D341Med (cell line): ENCODE results near the gene TRIM9.

Experiments used
- DNase-seq: peaks from one replicate; pipeline ENCODE4 v3.0.0; 2012; ENCODE audit warnings: low spot score

TRIM9 gene

GRCh38 chr14:51094901-51095853 is at the start of gene TRIM9:
TRIM9 (minus strand) TSS chr14:51095105; CDS start chr14:51094939, 166 bp downstream.
- peak; percentile 99 for DNase-seq

- DNase-seq = no peak
Measured at GRCh38 chr14:51140856-51141255, 46.0 kb upstream of the TRIM9 start.

- no peak for DNase-seq
Measured at GRCh38 chr14:51140338-51140737, 45.4 kb upstream of the TRIM9 start.

- no peak for DNase-seq
Measured at GRCh38 chr14:51139121-51139681, 44.3 kb upstream of the TRIM9 start.

GRCh38 chr14:51138404-51139103 is 43.6 kb upstream of the TRIM9 start:
- no peak for DNase-seq

- no peak for DNase-seq
Measured at GRCh38 chr14:51131516-51131915, 36.6 kb upstream of the TRIM9 start.

GRCh38 chr14:51129130-51129529 is 34.2 kb upstream of the TRIM9 start:
- DNase-seq = no peak

GRCh38 chr14:51124029-51124428 is 29.1 kb upstream of the TRIM9 start:
- no peak for DNase-seq

- DNase-seq = no peak
Measured at GRCh38 chr14:51121096-51121495, 26.2 kb upstream of the TRIM9 start.

GRCh38 chr14:51119411-51120051 is 24.6 kb upstream of the TRIM9 start:
- no peak for DNase-seq

GRCh38 chr14:51118993-51119392 is 24.1 kb upstream of the TRIM9 start:
- DNase-seq = no peak

- DNase-seq = no peak
Measured at GRCh38 chr14:51117593-51117992, 22.7 kb upstream of the TRIM9 start.

GRCh38 chr14:51116682-51117081 is 21.8 kb upstream of the TRIM9 start:
- DNase-seq = no peak

GRCh38 chr14:51109651-51110050 is 14.7 kb upstream of the TRIM9 start:
- DNase-seq = no peak

GRCh38 chr14:51107801-51108200 is 12.9 kb upstream of the TRIM9 start:
- DNase-seq = no peak

- DNase-seq = no peak
Measured at GRCh38 chr14:51104467-51104866, 9.6 kb upstream of the TRIM9 start.

GRCh38 chr14:51097287-51097686 is 2.4 kb upstream of the TRIM9 start:
- no peak for DNase-seq

GRCh38 chr14:51096870-51097269 is 2.0 kb upstream of the TRIM9 start:
- no peak for DNase-seq

- DNase-seq = no peak
Measured at GRCh38 chr14:51095854-51096823, 1.2 kb upstream of the TRIM9 start.

- DNase-seq = peak; percentile 55
Measured at GRCh38 chr14:51094282-51094821, 553 bp downstream of the TRIM9 start.
